Stimulated activated naive CD8-positive, alpha-beta T cell treated with anti-CD3 and anti-CD28 coated beads, Interleukin-15, amount 100 ng/mL, for 72 hours (primary cell): ENCODE results near the gene PNMA8C.
"Not testable (repeated sequence)": the region's sequence is repeated elsewhere in the genome, so short reads cannot be mapped to it uniquely, and the experiment has no call there.

Experiments
- ATAC-seq: fragments of 150-1000 bp; cut with Tn5 transposase; 2 replicates; pipeline ENCODE4 v1.10.0; 2021; ENCODE audit warnings: mild to moderate bottlenecking, moderate library complexity
- DNase-seq, 2 donors: peaks; one replicate each; pipeline ENCODE4 v3.0.0; 2021 to 2022
- H3K27ac Mint-ChIP-seq, 2 donors: one replicate each; pipeline ENCODE4 v1.8.0; 2022; ENCODE audit warnings: mild to moderate bottlenecking in 2 of 2, mixed read lengths in 2 of 2, moderate library complexity in 2 of 2
- H3K27me3 Mint-ChIP-seq: one replicate; pipeline ENCODE4 v1.8.0; 2022; ENCODE audit warnings: mixed read lengths
- H3K4me1 Mint-ChIP-seq: one replicate; pipeline ENCODE4 v1.8.0; 2022; ENCODE audit warnings: mild to moderate bottlenecking, mixed read lengths
- H3K4me3 Mint-ChIP-seq, 2 donors: one replicate each; pipeline ENCODE4 v1.8.0; 2022; ENCODE audit warnings: mild to moderate bottlenecking in 2 of 2, mixed read lengths in 2 of 2, moderate library complexity in 1 of 2
- H3K9me3 Mint-ChIP-seq, 2 donors: one replicate each; pipeline ENCODE4 v1.8.0; 2022; ENCODE audit warnings: mixed read lengths in 2 of 2

The PNMA8C gene

DNA sequence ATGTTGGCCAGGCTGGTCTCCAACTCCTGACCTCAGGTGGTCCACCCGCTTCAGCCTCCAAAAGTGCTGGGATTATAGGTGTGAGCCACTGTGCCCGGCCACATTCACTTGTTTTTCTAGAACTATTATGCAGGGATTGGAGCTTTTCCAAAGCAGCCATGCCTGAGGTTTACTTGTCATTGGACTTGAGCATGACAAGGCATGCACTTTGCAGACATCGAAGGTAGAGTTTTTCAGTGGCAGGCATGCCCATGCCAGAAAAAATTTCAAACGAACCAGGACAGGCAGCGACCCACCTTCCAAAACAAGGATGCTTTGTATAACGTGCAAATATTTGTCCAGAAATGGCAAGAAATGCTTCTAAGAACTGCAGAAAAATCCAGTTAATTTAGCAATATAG lies 24.9 kb upstream of the PNMA8C start:
- peaks cover 51% of the 10 kb centered on the region for H3K27me3 Mint-ChIP-seq
- peaks cover 7 to 9% of the 10 kb centered on the region in 2 donors for H3K9me3 Mint-ChIP-seq
- DNase-seq (no peak), ATAC-seq (no peak)
- no peak overlapping the region for H3K27ac Mint-ChIP-seq
- H3K4me3 Mint-ChIP-seq: no peak overlapping the region
- no peaks in the 10 kb centered on the region for H3K4me1 Mint-ChIP-seq

DNA sequence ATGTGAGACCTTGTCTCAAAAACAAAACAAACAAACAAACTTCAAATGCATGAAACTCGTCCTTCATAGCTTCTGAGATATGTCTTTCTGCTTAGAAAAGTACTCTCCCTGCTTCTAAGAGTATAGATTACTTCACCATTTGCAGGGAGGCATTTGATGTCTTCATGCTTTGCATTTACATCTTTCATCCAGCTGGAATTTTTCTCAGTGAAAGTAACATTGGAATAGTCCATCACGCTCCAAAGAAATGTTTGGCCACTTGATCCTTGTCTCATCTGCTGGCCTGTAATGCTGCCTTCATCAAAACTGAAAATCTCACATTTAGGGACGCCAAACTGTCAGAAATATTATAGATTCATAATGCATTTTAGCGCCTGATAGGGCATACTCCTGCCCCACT lies 23.4 kb upstream of the PNMA8C start:
- DNase-seq (no peak), ATAC-seq (no peak)
- peaks cover 54% of the 10 kb centered on the region for H3K27me3 Mint-ChIP-seq
- H3K4me1 Mint-ChIP-seq: no peaks in the 10 kb centered on the region
- H3K9me3 Mint-ChIP-seq: peaks cover 7 to 9% of the 10 kb centered on the region in 2 donors
- H3K27ac Mint-ChIP-seq: no peak overlapping the region
- H3K4me3 Mint-ChIP-seq: no peak overlapping the region

DNA sequence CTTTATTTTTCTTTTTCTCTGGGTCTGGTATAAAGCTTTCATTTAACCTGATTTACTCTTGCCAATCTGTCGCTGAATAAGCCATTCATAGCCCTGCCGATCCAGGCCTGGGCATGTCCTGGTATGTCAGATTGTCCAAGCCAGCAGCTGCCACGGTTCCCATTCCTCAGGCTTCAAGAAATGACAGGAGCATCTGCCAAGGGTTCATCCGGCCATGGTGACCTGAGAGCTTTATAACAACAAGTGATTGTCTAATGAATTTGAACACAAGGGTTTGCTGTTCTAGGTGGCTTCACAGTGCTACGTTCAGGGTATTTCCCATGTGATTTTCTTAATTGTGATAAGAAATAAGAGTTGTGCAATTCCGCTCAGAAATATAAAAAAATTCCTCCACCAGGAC lies 22.6 kb upstream of the PNMA8C start:
- Mint-ChIP-seq H3K4me3 (no peak overlapping the region), H3K27me3 (peaks cover 47% of the 10 kb centered on the region), H3K4me1 (no peaks in the 10 kb centered on the region), H3K9me3 (peaks cover 7 to 9% of the 10 kb centered on the region in 2 donors), H3K27ac (no peak overlapping the region)
- ATAC-seq: no peak
- no peak for DNase-seq

DNA sequence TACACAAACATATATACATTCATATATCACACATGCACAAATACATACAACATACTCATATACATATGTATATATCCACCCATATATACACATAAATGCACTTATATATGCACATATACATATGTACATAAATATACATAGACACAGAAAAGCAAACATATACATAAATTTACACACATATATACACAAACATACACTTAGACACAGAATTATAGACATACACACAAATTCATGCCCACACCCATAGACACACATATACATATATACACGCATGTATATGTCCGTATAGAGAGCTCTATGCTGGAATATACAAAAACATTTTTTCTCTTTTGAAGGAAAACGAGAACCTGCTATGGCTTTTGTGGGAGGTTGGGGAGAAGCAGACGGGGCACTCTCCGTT lies 22.0 kb upstream of the PNMA8C start:
- Mint-ChIP-seq H3K9me3 (peaks cover 7 to 9% of the 10 kb centered on the region in 2 donors), H3K4me3 (no peak overlapping the region), H3K27me3 (peaks cover 41% of the 10 kb centered on the region), H3K4me1 (no peaks in the 10 kb centered on the region), H3K27ac (no peak overlapping the region)
- DNase-seq: no peak
- no peak for ATAC-seq

DNA sequence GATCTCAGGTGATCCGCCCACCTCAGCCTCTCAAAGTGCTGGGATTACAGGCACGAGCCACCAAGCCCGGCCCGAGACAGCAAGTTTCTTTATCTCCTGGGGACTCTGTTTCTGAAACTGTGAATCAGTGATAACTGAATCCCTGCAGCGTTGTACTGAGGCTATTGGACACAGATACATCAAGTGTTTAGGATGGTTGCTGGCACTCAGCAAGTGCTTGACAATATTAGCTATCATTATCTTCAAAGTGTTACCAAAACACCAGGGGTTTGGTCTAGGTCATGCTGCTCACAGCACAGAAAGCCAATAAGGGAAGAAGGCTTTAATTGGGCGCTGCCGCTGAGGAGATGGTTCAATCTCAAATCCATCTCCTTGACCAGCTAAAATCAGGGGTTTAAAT lies 20.5 kb upstream of the PNMA8C start:
- peaks cover 7 to 9% of the 10 kb centered on the region in 2 donors for H3K9me3 Mint-ChIP-seq

DNA sequence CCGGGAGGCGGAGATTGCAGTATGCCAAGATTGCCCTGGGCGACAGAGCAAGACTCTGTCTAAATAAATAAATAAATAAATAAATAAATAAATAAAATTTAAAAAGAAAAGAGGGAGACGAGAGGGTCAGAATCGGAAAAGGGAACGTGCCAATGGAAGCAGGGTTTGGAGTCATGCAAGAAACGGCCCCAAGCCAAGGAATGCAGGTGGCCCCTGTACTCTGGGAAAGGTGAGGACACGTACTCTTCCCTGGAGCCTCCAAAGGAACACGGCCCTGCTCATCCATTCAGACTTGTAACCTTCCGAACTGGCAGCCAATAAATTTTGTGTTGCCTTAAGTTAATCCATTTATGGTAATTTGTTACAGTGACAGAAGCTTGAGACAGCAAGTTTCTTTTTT lies 19.9 kb upstream of the PNMA8C start:
- DNase-seq (no peak), ATAC-seq (no peak)
- Mint-ChIP-seq H3K4me3 (no peak overlapping the region), H3K27ac (no peak overlapping the region), H3K27me3 (peaks cover 26% of the 10 kb centered on the region), H3K4me1 (no peaks in the 10 kb centered on the region), H3K9me3 (peaks cover 7 to 9% of the 10 kb centered on the region in 2 donors)

More for the DNA sequence above, 20.5 kb upstream of the PNMA8C start:
- ATAC-seq (no peak), DNase-seq (no peak)
- Mint-ChIP-seq H3K4me3 (no peak overlapping the region), H3K27me3 (peaks cover 26% of the 10 kb centered on the region), H3K27ac (no peak overlapping the region), H3K4me1 (no peaks in the 10 kb centered on the region)

DNA sequence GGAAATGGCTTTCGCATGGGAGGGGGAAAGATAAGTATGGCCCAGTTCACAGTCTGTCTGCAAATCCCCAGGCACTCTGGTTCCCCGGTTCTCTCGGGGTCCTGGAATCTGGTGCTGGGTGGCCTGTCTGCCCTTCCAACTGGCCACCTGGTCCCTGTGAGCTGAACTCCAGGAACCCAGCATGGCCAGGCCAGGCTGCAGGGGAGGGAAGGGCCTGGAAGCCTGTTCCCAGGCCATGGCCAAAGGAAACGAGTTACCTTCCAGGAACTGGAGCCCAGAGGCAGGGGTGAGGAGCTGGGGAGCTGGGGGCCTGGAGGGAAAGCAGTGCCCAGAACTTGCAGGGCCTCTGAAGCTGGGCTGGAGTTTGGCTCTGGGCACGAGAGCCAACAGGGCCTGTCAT lies 19.1 kb upstream of the PNMA8C start:
- ATAC-seq: no peak
- H3K27ac Mint-ChIP-seq: no peak overlapping the region
- H3K27me3 Mint-ChIP-seq: peaks cover 26% of the 10 kb centered on the region
- no peaks in the 10 kb centered on the region for H3K4me1 Mint-ChIP-seq
- H3K4me3 Mint-ChIP-seq: no peak overlapping the region
- DNase-seq: no peak
- peaks cover 7 to 9% of the 10 kb centered on the region in 2 donors for H3K9me3 Mint-ChIP-seq

DNA sequence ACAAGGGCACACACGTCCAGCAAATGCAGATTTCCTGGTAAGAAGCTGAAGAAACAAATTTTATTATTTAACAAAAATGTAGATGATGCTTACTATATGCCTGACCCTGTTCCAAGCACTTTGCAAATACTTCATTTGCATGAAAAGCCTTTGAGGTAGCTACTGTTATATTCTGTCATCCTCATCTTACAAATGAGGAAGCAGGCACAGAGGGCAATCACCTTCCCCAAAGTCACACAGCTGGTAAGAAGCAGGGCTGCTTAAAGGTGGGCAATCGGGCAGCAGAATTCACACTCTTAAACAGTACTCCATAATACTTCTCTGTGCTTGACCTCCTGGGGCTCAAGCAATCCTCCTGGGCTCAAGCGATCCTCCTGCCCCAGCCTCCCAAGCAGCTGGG lies 18.3 kb upstream of the PNMA8C start:
- Mint-ChIP-seq H3K4me1 (no peaks in the 10 kb centered on the region), H3K27me3 (peaks cover 24% of the 10 kb centered on the region), H3K27ac (no peak overlapping the region), H3K9me3 (peaks cover 7 to 9% of the 10 kb centered on the region in 2 donors), H3K4me3 (no peak overlapping the region)
- ATAC-seq (no peak), DNase-seq (no peak)

DNA sequence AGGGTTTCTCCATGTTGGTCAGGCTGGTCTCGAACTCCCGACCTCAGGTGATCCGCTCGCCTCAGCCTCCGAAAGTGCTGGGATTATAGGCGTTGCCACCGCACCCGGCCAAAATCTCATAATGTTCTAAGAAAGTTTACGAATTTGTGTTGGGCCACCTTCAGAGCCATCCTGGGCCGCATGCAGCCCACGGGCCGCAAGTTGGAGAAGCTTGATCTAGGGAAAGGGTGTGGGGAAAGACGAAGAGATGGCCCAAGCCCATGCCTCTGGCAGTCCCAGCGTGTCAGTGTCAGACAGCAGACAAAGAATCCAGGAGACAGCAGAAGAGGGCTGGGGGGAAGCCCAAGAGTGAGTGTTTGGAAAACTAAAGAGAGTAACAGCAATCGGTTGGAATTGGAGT lies 17.3 kb upstream of the PNMA8C start:
- no peak for ATAC-seq
- H3K27ac Mint-ChIP-seq: no peak overlapping the region
- peaks cover 7 to 9% of the 10 kb centered on the region in 2 donors for H3K9me3 Mint-ChIP-seq
- H3K27me3 Mint-ChIP-seq: peaks cover 14% of the 10 kb centered on the region
- DNase-seq: no peak
- no peaks in the 10 kb centered on the region for H3K4me1 Mint-ChIP-seq
- H3K4me3 Mint-ChIP-seq: no peak overlapping the region

DNA sequence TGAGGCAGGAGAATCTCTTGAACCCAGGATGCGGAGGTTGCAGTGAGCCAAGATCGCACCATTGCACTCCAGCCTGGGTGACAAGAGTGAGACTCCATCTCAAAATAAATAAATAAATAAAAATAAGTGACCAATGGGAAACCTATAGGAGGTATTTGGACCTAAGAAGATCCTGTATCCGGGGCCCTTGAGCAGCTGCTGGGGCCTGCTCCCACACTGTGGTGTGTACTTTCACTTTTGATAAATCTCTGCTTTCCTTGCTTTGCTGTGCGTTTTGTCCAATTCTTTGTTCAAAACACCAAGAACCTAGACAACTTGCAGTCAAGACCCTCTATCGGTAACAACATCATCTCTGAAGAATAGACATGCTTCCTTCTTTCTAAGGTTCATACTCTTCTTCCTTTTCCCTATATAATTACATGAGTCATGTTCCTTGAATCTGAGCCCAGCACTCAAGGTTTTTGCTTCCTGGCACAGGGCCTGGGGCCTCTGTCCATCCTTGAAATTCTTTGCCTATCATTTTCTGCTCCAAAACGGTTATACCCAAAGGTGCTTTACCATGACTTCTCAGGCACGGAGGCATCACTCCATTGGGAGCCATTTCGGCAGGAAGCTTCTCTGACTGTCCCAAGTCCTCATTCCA lies 14.2 kb upstream of the PNMA8C start:
- DNase-seq (no peak), ATAC-seq (no peak)
- Mint-ChIP-seq H3K4me3 (no peak overlapping the region), H3K27ac (no peak overlapping the region), H3K9me3 (no peaks in the 10 kb centered on the region), H3K27me3 (peaks cover 14% of the 10 kb centered on the region), H3K4me1 (no peaks in the 10 kb centered on the region)

DNA sequence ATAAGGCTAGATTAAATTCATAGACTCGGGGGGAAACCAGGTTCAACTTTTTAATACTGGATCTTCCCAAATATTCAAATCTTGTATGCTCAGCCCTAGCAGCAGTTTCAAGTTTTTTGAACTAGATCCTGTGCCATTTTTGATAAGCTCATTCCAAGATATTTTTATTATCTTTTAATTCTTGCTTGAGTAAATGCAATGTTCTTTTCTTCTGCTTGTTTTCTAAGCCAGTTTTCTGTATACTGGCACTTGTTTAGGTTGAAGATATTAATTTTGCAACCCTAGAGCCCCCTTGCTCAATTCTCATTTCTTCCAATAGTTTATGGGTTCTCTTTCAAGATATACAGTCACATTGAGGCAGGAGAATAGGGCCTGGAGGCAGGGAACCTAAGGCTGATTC lies 13.1 kb upstream of the PNMA8C start:
- Mint-ChIP-seq H3K4me1 (no peaks in the 10 kb centered on the region), H3K9me3 (no peaks in the 10 kb centered on the region), H3K27me3 (peaks cover 13% of the 10 kb centered on the region), H3K4me3 (no peak overlapping the region), H3K27ac (no peak overlapping the region)
- ATAC-seq (no peak), DNase-seq (no peak)

DNA sequence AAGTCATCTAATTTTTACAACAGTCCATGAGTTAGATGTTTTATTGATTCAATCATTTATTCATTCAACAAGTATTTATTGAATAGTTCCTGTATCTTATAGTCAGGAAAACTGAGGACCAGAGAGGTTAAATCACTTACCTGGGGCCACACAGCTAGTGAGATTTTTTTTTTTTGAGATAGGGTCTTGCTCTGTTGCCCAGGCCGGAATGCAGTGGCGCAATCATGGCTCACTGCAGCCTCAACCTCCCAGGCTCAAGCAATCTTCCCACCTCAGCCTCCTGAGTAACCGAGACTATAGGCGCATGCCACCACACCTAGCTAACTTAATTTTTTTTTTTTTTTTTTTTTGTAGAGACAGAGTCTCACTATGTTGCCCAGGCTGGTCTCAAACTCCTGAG lies 7.0 kb upstream of the PNMA8C start:
- H3K27ac Mint-ChIP-seq, H3K4me1 Mint-ChIP-seq, DNase-seq, ATAC-seq, H3K9me3 Mint-ChIP-seq, H3K4me3 Mint-ChIP-seq: not testable (repeated sequence)
- H3K27me3 Mint-ChIP-seq: peaks cover 53% of the 10 kb centered on the region

DNA sequence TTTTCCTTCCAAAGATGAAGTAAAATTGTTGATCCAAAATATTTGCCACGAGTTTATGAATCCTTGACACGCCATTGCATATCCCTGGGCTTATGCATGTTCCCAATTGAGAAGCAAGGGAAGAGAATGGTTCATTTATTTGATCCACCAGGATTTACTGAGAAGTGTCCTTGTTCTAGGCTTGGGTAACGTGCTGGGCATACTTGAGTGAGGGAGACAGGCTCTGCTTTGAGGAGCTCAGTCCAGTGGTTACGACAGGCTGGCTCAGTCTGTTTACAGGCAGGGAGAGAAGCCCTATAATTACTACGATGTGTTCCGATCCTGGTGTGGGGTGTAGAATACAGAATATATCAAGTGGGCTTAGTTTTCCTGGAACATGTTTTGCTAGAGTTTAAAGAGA lies 6.3 kb upstream of the PNMA8C start:
- H3K9me3 Mint-ChIP-seq: no peaks in the 10 kb centered on the region
- no peaks in the 10 kb centered on the region for H3K4me1 Mint-ChIP-seq
- H3K27ac Mint-ChIP-seq: no peak overlapping the region
- H3K4me3 Mint-ChIP-seq: no peak overlapping the region
- peaks cover 59% of the 10 kb centered on the region for H3K27me3 Mint-ChIP-seq
- DNase-seq (no peak), ATAC-seq (no peak)

DNA sequence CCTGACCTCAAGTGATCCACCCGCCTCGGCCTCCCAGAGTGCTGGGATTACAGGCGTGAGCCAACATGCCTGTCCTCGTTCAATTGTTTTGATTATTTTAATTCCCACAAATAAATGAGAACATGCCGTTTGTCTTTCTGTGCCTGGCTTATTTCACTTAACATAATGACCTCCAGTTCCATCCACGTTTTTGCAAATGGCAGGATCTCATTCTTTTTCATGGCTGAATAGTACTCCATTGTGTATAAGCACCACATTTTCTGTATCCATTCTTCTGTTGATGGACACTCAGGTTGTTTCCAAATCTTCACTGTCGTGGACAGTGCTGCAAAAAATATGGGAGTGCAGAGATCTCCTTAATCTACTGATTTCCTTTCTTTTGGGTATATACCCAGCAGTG lies 4.7 kb upstream of the PNMA8C start:
- peaks cover 75% of the 10 kb centered on the region for H3K27me3 Mint-ChIP-seq
- H3K27ac Mint-ChIP-seq: not testable (repeated sequence)

DNA sequence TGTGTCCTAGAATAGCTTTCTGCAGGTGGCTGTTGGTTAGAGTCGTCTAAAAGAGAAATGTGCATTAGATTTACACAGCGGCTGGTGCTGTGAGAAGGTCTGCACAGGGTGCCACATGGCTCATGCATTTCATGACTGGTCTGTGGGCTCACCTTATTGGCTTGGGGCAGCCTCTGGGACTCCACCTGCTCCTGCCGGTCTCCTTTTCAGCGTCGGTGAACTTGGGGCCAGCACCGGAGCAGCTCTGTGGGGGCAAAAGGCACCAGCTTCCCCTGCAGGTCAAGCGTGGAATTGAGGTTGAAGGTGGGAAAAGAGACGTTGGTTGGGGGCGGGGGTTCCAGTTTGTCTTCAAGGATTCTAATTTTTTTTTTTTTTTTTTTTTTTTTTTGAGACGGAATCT lies 3.1 kb upstream of the PNMA8C start:
- ATAC-seq: no peak
- Mint-ChIP-seq H3K4me1 (peaks cover 25% of the 10 kb centered on the region), H3K9me3 (no peaks in the 10 kb centered on the region), H3K27ac (no peak overlapping the region), H3K4me3 (no peak overlapping the region), H3K27me3 (peaks cover 79% of the 10 kb centered on the region)
- no peak for DNase-seq

More for the DNA sequence above, 4.7 kb upstream of the PNMA8C start:
- not testable (repeated sequence) for H3K4me1 Mint-ChIP-seq, DNase-seq, ATAC-seq, H3K4me3 Mint-ChIP-seq, H3K9me3 Mint-ChIP-seq

DNA sequence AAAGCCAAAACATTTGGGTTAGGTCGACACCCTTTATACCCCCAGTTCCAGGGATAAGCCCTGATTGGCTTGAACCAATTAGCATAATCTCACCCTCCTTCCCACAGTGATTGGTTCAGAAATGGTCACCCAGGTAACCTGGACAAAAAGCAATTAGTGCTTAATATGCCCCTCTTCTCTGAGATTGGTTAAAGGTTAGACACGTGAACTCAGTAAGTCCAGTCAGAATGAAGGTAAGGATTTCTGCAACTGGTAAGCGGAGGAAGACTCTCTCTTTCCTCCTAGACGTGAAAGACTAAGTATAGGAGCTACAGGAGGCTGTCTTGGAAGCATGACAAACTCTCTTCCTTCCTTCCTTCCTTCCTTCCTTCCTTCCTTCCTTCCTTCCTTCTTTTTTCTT lies 1.3 kb upstream of the PNMA8C start:
- peaks cover 35% of the 10 kb centered on the region for H3K4me1 Mint-ChIP-seq
- H3K9me3 Mint-ChIP-seq: no peaks in the 10 kb centered on the region
- ATAC-seq (no peak), DNase-seq (no peak)
- no peak overlapping the region for H3K27ac Mint-ChIP-seq
- H3K4me3 Mint-ChIP-seq: no peak overlapping the region
- H3K27me3 Mint-ChIP-seq: peaks cover 93% of the 10 kb centered on the region

DNA sequence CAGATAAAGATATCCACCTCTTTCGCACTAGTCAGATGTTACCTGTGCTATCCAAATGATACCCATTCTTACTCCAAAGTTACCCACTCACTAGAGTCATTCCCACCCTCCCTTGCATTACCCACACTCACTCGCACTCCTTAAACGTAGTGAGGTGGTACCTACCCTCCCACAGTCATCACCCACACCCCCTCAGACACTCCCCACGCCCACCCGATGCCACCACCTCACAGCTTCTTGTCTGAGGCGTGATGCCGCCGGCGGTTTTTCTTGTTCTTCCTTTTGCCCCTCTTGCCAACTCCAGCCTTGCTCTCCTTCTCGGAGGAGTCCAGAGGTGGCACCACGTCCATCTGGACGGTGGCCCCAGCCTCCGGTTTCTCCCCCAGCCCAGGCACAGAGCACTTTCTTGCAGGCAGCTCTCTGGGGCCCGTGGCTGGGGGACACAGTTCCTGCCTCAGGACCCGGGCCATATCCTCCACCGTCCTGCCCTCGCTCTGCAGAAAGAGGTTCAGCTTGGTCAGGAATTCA lies 1.2 kb downstream of the PNMA8C start:
- DNase-seq: no peak
- Mint-ChIP-seq H3K4me3 (peak overlapping the region; percentile 79 to 83), H3K4me1 (peaks cover 35% of the 10 kb centered on the region), H3K9me3 (no peaks in the 10 kb centered on the region), H3K27ac (no peak overlapping the region), H3K27me3 (peaks cover 99% of the 10 kb centered on the region)
- ATAC-seq: no peak
